Measurements from ENCODE around the gene NRIP1. TPM values are rescaled to one million over a fixed set of nuclear protein-coding genes. Genes with fewer than 3 reads are reported as not detected.

The NRIP1 gene
- total and polyA plus RNA-seq, 2 donors (not counting 3 experiments of a cell fraction or from before 2014, with no cell fraction given), result 2.8 to 24.0 TPM

DNA sequence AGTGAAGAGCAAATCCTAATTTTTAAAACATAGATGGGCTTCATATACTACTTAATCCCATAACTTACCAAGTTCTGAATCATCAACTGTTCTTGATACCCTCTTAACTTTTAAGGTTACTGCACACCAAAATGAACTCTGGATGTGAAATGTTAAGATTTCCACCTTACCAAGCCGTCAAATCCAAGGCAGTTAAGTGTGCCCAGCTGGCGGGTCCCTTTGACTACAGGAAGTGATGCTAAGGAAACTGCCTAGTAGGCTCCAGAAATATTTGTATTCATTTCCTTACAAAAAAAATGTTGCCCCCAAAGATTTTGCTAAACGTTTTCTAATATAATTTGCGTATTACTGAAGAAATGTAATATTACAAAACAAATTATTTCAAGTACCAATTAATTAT lies 10.7 kb downstream of the NRIP1 start:
- ChIA-PET POLR2A (interaction anchor here (0.6 to 0.8 kb wide), 2 partner anchors 11 to 21 kb away, joined by 3 to 4 read pairs; partner anchors contain the start of gene NRIP1), CTCF (interaction anchor here (2.1 kb wide), 1 partner anchor 11 kb away, joined by 7 read pairs; the partner anchor contains the start of gene NRIP1)
- BruUV-seq (replicated peaks), result no TSS peak
- no peaks in the 10 kb centered on the region for H3K27me3 ChIP-seq (ENCODE audit: control insufficient read depth in 2 of 2, insufficient read depth in 2 of 2, low read length in 2 of 2)
- no peak overlapping the region for H3K9ac ChIP-seq (replicated peaks; ENCODE audit: extremely low read depth, insufficient read depth, low read length)
- no peak overlapping the region for H3K4me3 ChIP-seq (replicated peaks in 1 of 3; ENCODE audit: insufficient read depth in 1 of 3, low read depth in 1 of 3, low read length in 3 of 3)
- DNase-seq (ENCODE audit: low read depth, low spot score) (peak; percentile 25), FAIRE-seq (peak; percentile 76)
- no peaks in the 10 kb centered on the region for H3K36me3 ChIP-seq (ENCODE audit: control insufficient read depth in 2 of 2, extremely low read depth in 1 of 2, insufficient read depth in 2 of 2, low read length in 2 of 2)
- H3K27ac ChIP-seq (ENCODE audit: insufficient read depth, low read depth, low read length), result no peak overlapping the region
- no peaks in the 10 kb centered on the region for H3K9me3 ChIP-seq (replicated peaks; ENCODE audit: control insufficient read depth, insufficient read depth, low read length)
- H3K4me1 ChIP-seq (ENCODE audit: control insufficient read depth, extremely low read depth, insufficient read depth, low read length), result peaks cover 28% of the 10 kb centered on the region
- intact Hi-C loops (cut with micrococcal nuclease), result loop anchor here (1.0 kb wide), 1 partner anchor 8 kb away; no protein-coding TSS in a partner anchor
- peaks cover 20% of the 10 kb centered on the region for H4K20me1 ChIP-seq (replicated peaks; ENCODE audit: control insufficient read depth, extremely low read depth, insufficient read depth, low read length)
- dilution Hi-C loops (cut with MboI; ENCODE audit: extremely low pct_ligation_motif_present, low sequenced_read_pairs), result no loop called here
- no peak overlapping the region for H2AFZ ChIP-seq (ENCODE audit: low read depth, low read length)
- no peak for TF ChIP-seq EZH2 (IDR thresholded peaks at IDR 0.05; ENCODE audit: borderline replicate concordance, low read depth, low read length, severe bottlenecking)
- no peak for TF ChIP-seq JUN (IDR thresholded peaks at IDR 0.05; ENCODE audit: borderline replicate concordance, insufficient read depth, insufficient read length, low read depth)
- no peak for TF ChIP-seq GATA2 (IDR thresholded peaks at IDR 0.05; ENCODE audit: insufficient read depth, insufficient read length, low read depth, low read length)
- no peak for TF ChIP-seq FOS (IDR thresholded peaks at IDR 0.05; ENCODE audit: borderline replicate concordance, insufficient read depth, low read length)
- TF ChIP-seq POLR2A (IDR thresholded peaks at IDR 0.05; ENCODE audit: low read depth, low read length), result no peak
- TF ChIP-seq POLR2AphosphoS5 (IDR thresholded peaks at IDR 0.05; ENCODE audit: insufficient read depth, low read depth, low read length), result no peak
- TF ChIP-seq MYC (IDR thresholded peaks at IDR 0.05; ENCODE audit: low read depth, low read length), result no peak
- TF ChIP-seq, protein P1, sequence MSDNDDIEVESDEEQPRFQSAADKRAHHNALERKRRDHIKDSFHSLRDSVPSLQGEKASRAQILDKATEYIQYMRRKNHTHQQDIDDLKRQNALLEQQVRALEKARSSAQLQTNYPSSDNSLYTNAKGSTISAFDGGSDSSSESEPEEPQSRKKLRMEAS (IDR thresholded peaks at IDR 0.05; ENCODE audit: insufficient read depth, insufficient read length), result no peak
- TF ChIP-seq, protein P2, sequence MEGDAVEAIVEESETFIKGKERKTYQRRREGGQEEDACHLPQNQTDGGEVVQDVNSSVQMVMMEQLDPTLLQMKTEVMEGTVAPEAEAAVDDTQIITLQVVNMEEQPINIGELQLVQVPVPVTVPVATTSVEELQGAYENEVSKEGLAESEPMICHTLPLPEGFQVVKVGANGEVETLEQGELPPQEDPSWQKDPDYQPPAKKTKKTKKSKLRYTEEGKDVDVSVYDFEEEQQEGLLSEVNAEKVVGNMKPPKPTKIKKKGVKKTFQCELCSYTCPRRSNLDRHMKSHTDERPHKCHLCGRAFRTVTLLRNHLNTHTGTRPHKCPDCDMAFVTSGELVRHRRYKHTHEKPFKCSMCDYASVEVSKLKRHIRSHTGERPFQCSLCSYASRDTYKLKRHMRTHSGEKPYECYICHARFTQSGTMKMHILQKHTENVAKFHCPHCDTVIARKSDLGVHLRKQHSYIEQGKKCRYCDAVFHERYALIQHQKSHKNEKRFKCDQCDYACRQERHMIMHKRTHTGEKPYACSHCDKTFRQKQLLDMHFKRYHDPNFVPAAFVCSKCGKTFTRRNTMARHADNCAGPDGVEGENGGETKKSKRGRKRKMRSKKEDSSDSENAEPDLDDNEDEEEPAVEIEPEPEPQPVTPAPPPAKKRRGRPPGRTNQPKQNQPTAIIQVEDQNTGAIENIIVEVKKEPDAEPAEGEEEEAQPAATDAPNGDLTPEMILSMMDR (IDR thresholded peaks at IDR 0.05; ENCODE audit: extremely low read depth in 1 of 2, insufficient read depth in 1 of 2, low read depth in 1 of 2, low read length in 2 of 2), result no peak
- H3K79me2 ChIP-seq (ENCODE audit: control insufficient read depth, insufficient read depth, low read length), result peaks cover 100% of the 10 kb centered on the region
- no peaks in the 10 kb centered on the region for H3K9me1 ChIP-seq (replicated peaks; ENCODE audit: control insufficient read depth, extremely low read depth, insufficient read depth, low read length)
- H3K4me2 ChIP-seq (ENCODE audit: insufficient read depth, low read length), result peak overlapping the region; percentile 61

Measured in endothelial cell of umbilical vein (primary cell).